HL-60/S4 treated with phorbol 12-myristate 13-acetate at 8.2 ng/mL for 4 days and 3 days (cell line): Measurements from ENCODE around the gene PFKFB4.

Experiments
- in situ Hi-C: fragments of 300-500 bp; cut with MboI; formaldehyde crosslinking; loops from 2 replicates; pipeline ENCODE4 v1.15.0; 2022; ENCODE audit warnings: low sequenced_read_pairs

PFKFB4 gene

DNA sequence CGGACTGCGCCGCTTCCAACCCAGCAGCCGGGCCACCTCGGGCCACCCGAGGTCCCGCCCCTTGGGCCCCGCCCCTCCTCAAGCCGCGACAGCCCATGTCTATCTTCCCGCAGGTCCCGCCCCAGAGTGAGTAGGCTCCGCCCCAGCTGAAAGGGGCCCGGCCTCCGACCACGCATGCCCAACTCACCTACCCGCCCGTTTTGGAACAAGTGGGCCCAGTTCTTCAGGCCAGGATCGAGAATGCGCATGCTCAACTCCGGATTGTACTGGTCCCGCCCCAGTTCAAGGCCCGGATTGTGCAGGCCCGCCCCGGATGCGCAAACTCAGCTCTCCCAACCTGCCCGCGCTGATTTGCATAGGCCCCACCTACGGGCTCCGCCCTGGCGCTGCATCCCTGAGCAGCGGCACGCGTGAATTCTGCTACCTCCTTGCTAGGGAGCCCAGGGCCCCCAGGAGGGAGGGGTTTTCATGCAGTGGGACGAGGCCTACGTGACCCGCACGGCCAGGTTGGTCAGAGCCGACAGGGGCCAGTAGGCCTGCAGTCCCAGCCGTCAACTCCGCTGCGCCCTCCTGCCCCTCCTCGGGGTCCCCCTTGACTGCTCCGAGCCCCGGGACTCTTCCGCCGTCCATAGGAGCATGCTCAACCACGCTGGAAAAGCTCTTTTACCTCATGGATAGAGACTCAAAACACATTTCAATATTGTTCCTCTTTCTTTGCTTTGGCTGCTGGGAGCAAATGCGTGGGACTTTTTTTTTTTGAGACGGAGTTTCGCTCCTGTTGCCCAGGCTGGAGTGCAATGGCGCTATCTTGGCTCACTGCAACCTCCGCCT, at the start of gene PFKFB4:
Gene PFKFB4 (minus strand): TSS at position 8 of the 831 bp plus-strand sequence. CDS start 26 bp downstream, outside the sequence.
- in situ Hi-C loops: no loop called here

DNA sequence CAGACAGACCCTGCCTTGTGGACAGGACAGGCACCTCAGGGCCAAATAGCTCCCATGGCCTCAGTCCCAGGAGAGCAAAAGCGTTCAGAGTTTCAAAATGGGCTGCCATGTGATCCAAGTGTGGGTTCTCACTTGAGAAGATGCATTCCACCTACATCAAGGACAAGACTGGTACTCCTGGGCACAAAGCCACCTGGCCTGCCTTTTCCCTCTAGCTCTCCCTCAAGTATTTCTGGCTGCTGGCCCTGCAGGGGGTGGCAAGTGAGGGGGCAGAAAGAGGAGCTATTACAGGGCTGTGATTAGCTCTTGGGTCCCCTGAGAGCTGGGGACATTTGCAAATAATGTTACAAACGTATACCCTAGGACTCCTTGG, 45.0 kb upstream of the PFKFB4 start:
- in situ Hi-C loops: no loop called here

GRCh38 chr3:48600711-48601621, 44.4 kb upstream of the PFKFB4 start:
- in situ Hi-C loops: no loop called here

DNA sequence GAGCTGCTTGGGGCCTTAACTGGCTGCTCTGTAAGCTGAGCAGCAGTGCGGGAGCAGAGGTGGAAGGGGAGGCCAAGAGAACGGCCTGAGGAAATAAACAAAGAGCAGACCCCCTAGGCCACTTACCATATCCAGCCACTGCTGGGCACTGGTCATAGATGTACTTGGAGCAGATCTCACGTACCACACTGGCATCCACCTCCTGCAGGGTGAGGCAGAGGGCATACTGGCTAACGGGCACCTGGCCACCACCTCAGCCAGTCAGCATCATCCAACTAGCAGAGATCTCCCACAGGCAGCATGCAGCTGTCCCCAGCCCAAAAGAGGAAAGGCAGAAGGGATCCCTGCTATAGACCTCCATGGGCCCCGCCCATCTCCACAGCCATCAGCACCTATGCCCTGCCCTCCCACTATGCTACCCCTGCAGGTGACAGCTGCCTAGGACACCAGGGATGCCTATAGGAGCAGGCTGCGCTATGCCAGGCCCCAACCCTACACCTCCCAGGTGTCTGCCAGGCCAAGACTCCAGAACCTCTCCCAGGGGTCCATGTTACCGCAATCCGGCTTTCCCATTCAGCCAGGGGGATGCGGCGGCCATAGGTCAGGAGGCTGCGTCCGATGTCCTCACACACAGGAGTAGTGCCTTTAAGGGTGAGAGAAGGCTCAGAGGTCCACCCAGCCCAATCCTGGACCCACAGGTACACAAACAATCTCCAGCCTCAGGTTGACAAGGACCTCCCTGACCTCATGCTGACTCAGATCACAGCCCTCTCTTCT, 43.1 kb upstream of the PFKFB4 start:
- in situ Hi-C loops: no loop called here

DNA sequence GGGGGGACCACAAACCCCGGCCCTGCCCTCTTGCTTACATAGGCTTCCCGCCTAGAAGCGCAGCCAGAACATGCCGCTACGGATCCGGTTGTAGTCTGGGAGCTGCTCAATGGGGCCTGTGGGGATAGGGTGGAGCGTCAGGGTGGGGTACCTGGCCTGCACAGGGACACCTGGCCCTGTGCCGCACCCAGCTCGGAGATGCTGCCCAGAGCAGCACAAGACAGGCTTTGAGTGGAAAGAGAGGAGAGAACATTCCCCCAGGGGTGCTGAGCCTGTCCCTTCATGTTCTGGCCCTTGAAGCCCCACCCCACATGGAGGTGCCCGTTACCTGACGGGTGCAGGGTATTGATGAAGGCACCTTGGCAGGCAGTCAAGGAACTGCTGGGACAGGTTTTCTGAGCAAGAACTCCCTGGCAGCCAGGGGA, 42.5 kb upstream of the PFKFB4 start:
- in situ Hi-C loops: no loop called here

- in situ Hi-C loops: no loop called here
Observed at GRCh38 chr3:48598323-48599076, 41.9 kb upstream of the PFKFB4 start.

- in situ Hi-C loops: no loop called here
Observed at GRCh38 chr3:48597408-48597800, 40.8 kb upstream of the PFKFB4 start.

GRCh38 chr3:48596676-48597407, 40.2 kb upstream of the PFKFB4 start:
- in situ Hi-C loops: no loop called here

DNA sequence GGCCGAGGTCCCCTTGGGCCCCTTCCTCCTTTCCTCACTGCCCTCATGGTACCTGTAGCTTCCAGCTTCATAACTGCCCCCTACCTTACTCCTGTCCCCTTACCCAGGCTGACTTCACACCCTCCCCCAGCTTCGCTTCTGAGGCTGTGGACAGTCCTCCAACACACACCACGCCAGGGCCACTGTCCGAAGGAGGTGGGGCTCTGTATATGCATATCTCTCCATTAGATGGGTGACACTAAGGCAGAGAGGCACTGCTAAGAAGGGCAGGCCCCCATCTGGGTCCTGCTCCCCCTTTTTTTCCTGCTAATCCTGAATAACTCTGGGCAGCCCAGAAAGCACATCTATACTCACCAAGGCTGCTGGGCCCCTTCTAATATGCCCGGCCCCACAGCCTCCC, 39.6 kb upstream of the PFKFB4 start:
- in situ Hi-C loops: no loop called here

DNA sequence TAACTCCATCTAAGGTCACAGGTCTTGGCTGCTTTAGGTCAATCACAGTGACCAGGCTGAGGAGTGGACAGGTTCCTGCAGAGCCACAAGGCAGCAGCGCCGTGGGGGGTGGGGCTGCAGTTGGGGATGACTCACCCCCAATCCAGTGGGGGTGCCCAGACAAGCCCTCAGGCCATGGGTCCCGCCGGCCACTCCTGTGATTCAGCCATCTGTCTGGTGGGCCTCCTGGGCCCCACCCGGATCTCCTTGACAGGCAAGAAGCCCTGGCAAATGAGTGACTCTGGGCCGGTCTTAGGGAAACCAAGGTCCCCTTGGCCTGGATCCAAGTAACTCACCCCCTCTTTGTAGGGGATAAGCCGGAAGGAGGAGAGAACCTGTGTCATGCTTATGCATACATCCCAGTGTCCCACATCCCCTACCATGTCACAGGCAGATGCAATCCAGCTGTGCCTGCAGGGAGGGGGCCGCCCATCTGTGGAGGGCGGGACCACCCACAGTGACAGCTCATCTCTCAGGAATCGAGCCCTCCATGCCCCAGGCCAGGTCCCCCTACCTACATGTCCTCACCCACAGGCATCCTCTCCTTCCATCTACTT, 39.0 kb upstream of the PFKFB4 start:
- in situ Hi-C loops: no loop called here

DNA sequence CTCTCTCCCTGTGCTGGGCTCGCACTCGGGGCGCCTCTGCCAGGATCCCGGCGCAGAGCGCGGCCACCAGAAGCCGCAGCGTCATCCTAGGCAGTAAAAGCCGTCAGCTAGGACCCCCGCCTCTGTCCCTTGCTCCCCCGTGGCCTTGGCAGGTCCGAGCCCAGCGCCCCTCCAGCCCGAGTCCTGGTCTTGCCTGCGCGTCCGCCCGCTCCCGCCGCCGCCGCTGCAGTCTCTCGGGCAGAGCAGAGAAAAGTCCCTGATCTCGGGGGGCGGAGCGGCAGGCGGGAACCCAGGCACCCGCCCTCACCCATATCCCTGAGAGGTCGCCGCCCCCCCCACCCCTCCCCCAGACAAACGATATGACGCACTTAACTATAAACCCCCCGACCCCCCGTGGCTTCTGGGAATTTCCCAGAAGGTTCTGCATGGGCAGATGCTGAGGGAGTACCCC, 38.5 kb upstream of the PFKFB4 start, which contains the start of gene COL7A1:
Gene COL7A1 (minus strand): TSS at position 255 of the 451 bp plus-strand sequence. CDS start 170 bp downstream, at position 85.
- in situ Hi-C loops: no loop called here

- in situ Hi-C loops: no loop called here
Observed at GRCh38 chr3:48594417-48595049, 37.9 kb upstream of the PFKFB4 start.

- in situ Hi-C loops: no loop called here
Observed at GRCh38 chr3:48593337-48593736, 36.7 kb upstream of the PFKFB4 start.

GRCh38 chr3:48592519-48593087, 36.0 kb upstream of the PFKFB4 start:
- in situ Hi-C loops: no loop called here

- in situ Hi-C loops: no loop called here
Observed at GRCh38 chr3:48591886-48592518, 35.4 kb upstream of the PFKFB4 start.

GRCh38 chr3:48591436-48591835, 34.8 kb upstream of the PFKFB4 start:
- in situ Hi-C loops: no loop called here

- in situ Hi-C loops: no loop called here
Observed at GRCh38 chr3:48588230-48588629, 31.6 kb upstream of the PFKFB4 start.

DNA sequence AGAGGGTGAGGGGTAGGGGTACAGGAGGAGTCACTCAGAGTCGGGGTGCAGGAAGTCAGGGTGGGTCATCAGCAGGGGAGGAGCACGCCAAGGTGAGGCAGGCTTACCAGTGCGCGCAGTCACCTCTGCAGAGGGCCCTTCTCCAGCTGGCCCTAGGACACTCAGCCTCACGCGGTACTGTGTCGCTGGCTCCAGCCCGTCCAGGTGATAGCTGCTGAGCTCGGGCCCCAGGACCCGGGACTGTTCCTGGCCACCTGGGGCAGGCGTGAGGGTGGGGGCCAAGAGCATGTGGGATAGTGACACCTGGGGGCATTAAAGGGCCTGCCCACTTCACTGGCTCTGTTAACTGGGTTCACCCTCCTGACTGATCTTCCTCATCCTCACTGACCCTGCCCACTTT, 31.1 kb upstream of the PFKFB4 start:
- in situ Hi-C loops: no loop called here
